ENCODE data around the gene NLRP8.
"Not testable (repeated sequence)": the region's sequence is repeated elsewhere in the genome, so short reads cannot be mapped to it uniquely, and the experiment has no call there.

NLRP8 gene

GRCh38 chr19:55947532-55947931 lies at the start of gene NLRP8:
NLRP8 (plus strand) TSS chr19:55947832.
- no peak for DNase-seq

GRCh38 chr19:55898911-55899310 lies 48.7 kb upstream of the NLRP8 start:
- no peak for DNase-seq

- DNase-seq, result no peak
Measured at GRCh38 chr19:55901369-55902079, 46.1 kb upstream of the NLRP8 start.

- no peak for DNase-seq
Measured at GRCh38 chr19:55902080-55902751, 45.4 kb upstream of the NLRP8 start.

GRCh38 chr19:55907286-55907685 lies 40.3 kb upstream of the NLRP8 start:
- DNase-seq, result no peak

- DNase-seq, result no peak
Measured at GRCh38 chr19:55907746-55908145, 39.9 kb upstream of the NLRP8 start.

GRCh38 chr19:55909801-55910200 lies 37.8 kb upstream of the NLRP8 start:
- DNase-seq, result no peak

- no peak for DNase-seq
Measured at GRCh38 chr19:55912916-55913315, 34.7 kb upstream of the NLRP8 start.

- DNase-seq, result no peak
Measured at GRCh38 chr19:55913643-55914268, 33.9 kb upstream of the NLRP8 start.

- no peak for DNase-seq
Measured at GRCh38 chr19:55923556-55923955, 24.1 kb upstream of the NLRP8 start.

- no peak for DNase-seq
Measured at GRCh38 chr19:55927991-55928390, 19.6 kb upstream of the NLRP8 start.

GRCh38 chr19:55929258-55929657 lies 18.4 kb upstream of the NLRP8 start:
- not testable (repeated sequence) for DNase-seq

GRCh38 chr19:55930996-55931515 lies 16.6 kb upstream of the NLRP8 start:
- no peak for DNase-seq

- no peak for DNase-seq
Measured at GRCh38 chr19:55931936-55932386, 15.7 kb upstream of the NLRP8 start, which contains the start of gene NLRP13. NLRP13 (minus strand) TSS chr19:55932336; CDS start chr19:55932311, 25 bp downstream.

- DNase-seq, result no peak
Measured at GRCh38 chr19:55935206-55935605, 12.4 kb upstream of the NLRP8 start.

GRCh38 chr19:55939206-55939605 lies 8.4 kb upstream of the NLRP8 start:
- no peak for DNase-seq

- DNase-seq, result no peak
Measured at GRCh38 chr19:55940306-55940705, 7.3 kb upstream of the NLRP8 start.

GRCh38 chr19:55950566-55950965 lies 2.9 kb downstream of the NLRP8 start:
- not testable (repeated sequence) for DNase-seq

GRCh38 chr19:55956431-55956830 lies 8.8 kb downstream of the NLRP8 start:
- DNase-seq, result no peak

- DNase-seq, result no peak
Measured at GRCh38 chr19:55958356-55958755, 10.7 kb downstream of the NLRP8 start.

- no peak for DNase-seq
Measured at GRCh38 chr19:55959996-55960675, 12.5 kb downstream of the NLRP8 start.

- no peak for DNase-seq
Measured at GRCh38 chr19:55962186-55962585, 14.6 kb downstream of the NLRP8 start.

GRCh38 chr19:55973982-55974381 lies 26.4 kb downstream of the NLRP8 start:
- DNase-seq, result no peak

All from NCI-H187 (cell line).